ENCODE measurements around the gene CLSTN2. TPM values are rescaled to one million over a fixed set of nuclear protein-coding genes. Genes with fewer than 3 reads are reported as not detected.

Gene CLSTN2
- total RNA-seq, 1 experiment from 2014 or later, result 0.68 TPM

GRCh38 chr3:139893963-139894642, 40.9 kb upstream of the CLSTN2 start:
- H3K36me3 Mint-ChIP-seq (ENCODE audit: insufficient read depth in 1 of 3, low read depth in 3 of 3), result peaks cover 0 to 2% (median 0%) of the 10 kb centered on the region in 3 experiments; a peak in 1 of 7 replicates
- H3K9me3 Mint-ChIP-seq, result no peaks in the 10 kb centered on the region; a peak in 1 of 5 replicates
- no peak overlapping the region for H2BK20ac ChIP-seq (ENCODE audit: low read depth, low read length, poor library complexity, severe bottlenecking)
- no peak overlapping the region for H4K5ac ChIP-seq (ENCODE audit: insufficient read length, low read depth, low read length)
- H2BK15ac ChIP-seq (ENCODE audit: low read depth, low read length), result no peak overlapping the region
- H3K4me3 Mint-ChIP-seq, result no peak overlapping the region
- H3K4me1 Mint-ChIP-seq, result no peaks in the 10 kb centered on the region
- H3K4me1 ChIP-seq (ENCODE audit: insufficient read depth, low read length), result no peaks in the 10 kb centered on the region
- H3K27me3 ChIP-seq (ENCODE audit: insufficient read depth, low read length), result no peaks in the 10 kb centered on the region
- H3K14ac ChIP-seq (ENCODE audit: insufficient read depth, low read length), result no peak overlapping the region
- no peaks in the 10 kb centered on the region for H4K20me1 ChIP-seq (ENCODE audit: control insufficient read depth, insufficient read depth, insufficient read length)
- H3K4ac ChIP-seq (ENCODE audit: low read depth, low read length), result no peak overlapping the region
- no peak overlapping the region for H2BK12ac ChIP-seq (ENCODE audit: insufficient read length, low read depth, low read length)
- H3K18ac ChIP-seq (ENCODE audit: insufficient read length, low read depth, low read length), result no peak overlapping the region
- no peaks in the 10 kb centered on the region for H3K79me1 ChIP-seq (ENCODE audit: insufficient read depth, low read depth, low read length, poor library complexity, severe bottlenecking)
- no peak for TF ChIP-seq CTCF (conservative IDR thresholded peaks at IDR 0.05)
- no peak overlapping the region for H4K91ac ChIP-seq (ENCODE audit: insufficient read length, low read depth, low read length)
- H2AK5ac ChIP-seq (ENCODE audit: insufficient read length, low read length), result no peak overlapping the region
- H3K4me2 ChIP-seq (ENCODE audit: insufficient read depth, insufficient read length, low read length), result no peak overlapping the region
- H3K23ac ChIP-seq (ENCODE audit: insufficient read length, low read depth, low read length), result no peak overlapping the region
- no CpG with 5 or more reads among the region's 5 CpGs for WGBS (ENCODE audit: extremely low coverage, insufficient read length, low lambda C conversion rate)
- H3K27ac ChIP-seq (ENCODE audit: insufficient read length, low read depth, low read length), result no peak overlapping the region
- no peak overlapping the region for H2BK120ac ChIP-seq (ENCODE audit: low read depth, low read length, poor library complexity, severe bottlenecking)
- no peaks in the 10 kb centered on the region for H3K27me3 Mint-ChIP-seq (ENCODE audit: low read depth)
- no peaks in the 10 kb centered on the region for H3K9me3 ChIP-seq (ENCODE audit: control insufficient read depth, low read depth, low read length)
- no peak overlapping the region for H3K56ac ChIP-seq (ENCODE audit: insufficient read length, low read depth, low read length)
- H3K27ac Mint-ChIP-seq, result no peak overlapping the region
- no peak for DNase-seq
- no peaks in the 10 kb centered on the region for H3K23me2 ChIP-seq (ENCODE audit: insufficient read length, low read depth, low read length, poor library complexity, severe bottlenecking)
- H2AFZ ChIP-seq (ENCODE audit: low read length), result no peak overlapping the region
- no peak overlapping the region for H3T11ph ChIP-seq (ENCODE audit: low read length)
- H3K79me2 ChIP-seq (ENCODE audit: insufficient read depth, low read length), result no peaks in the 10 kb centered on the region
- H4K8ac ChIP-seq (replicated peaks; ENCODE audit: insufficient read length, low read depth, low read length), result no peak overlapping the region
- no peak overlapping the region for H2BK5ac ChIP-seq (ENCODE audit: insufficient read length, low read length)
- no peak overlapping the region for H3K9ac ChIP-seq (ENCODE audit: extremely low read depth, insufficient read length, low read length)

Measured in H9 (cell line).